Umbilical cord (tissue), 2 donors: Measurements from ENCODE around the gene DLL3. TPM values are rescaled to one million over a fixed set of nuclear protein-coding genes. Genes with fewer than 3 reads are reported as not detected.

ENCODE experiments used
- DNase-seq: peaks from one replicate; pipeline ENCODE4 v3.0.0-alpha.2; 2015; ENCODE audit warnings: low spot score
- total RNA-seq: library from RNA; depleted of rRNA; stranded (reverse); fragments of >200 nt; gene quantifications from one replicate; pipeline ENCODE4 v1.2.3, GENCODE V29; 2014; ENCODE audit warnings: low replicate concordance; ENCODE audit not compliant: insufficient read depth

Gene DLL3
- total RNA-seq, 1 donor from 2014 or later, result not detected

GRCh38 chr19:39481229-39481545, 17.6 kb upstream of the DLL3 start:
- no peak for DNase-seq

- DNase-seq, result no peak
These were observed 17.1 kb upstream of the DLL3 start for GRCh38 chr19:39481676-39482075.

DNA sequence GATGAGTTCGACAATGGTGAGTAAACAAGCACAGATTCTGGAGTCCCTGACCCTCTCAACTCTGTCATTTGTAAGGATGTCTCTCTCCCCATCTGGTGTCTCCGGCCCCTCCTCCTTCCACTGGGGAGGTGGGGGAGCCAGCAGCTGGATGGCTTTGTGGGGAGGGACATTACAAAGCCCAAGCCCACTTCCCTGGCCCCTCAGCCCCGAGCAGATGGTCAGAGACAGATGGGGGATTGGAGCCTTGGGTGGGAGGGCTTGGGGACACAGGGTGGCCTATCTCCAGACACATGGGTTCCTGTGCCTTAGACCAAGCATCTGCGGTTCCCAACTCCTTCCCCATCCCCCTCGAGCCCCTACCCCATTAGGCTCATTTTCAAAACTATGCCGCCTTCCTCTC, 15.6 kb upstream of the DLL3 start:
- DNase-seq, result no peak

DNA sequence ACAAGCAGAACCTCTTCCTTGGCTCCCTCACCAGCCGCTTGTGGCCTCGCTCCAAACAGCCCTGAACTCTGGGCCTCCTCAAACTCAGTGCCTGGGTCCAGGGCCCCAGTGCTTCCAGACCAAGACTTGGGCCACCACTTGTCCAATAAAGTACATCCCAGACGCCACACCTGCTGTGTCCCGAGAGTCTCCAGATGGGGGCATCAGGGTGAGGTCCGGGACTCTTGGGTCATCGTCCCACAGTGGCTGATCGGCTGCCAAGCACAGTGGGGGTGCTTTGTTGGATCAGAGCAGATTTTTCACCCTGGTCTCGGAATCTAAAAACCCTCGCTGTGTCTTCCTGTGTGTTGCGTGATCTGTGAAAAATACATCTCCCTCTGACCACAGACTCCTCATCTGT, 9.0 kb upstream of the DLL3 start:
- no peak for DNase-seq

GRCh38 chr19:39492225-39492624, 6.5 kb upstream of the DLL3 start:
- no peak for DNase-seq

- DNase-seq, result no peak
These were observed 6.0 kb upstream of the DLL3 start for GRCh38 chr19:39492788-39493187.

- DNase-seq, result no peak
These were observed 4.1 kb upstream of the DLL3 start for GRCh38 chr19:39494661-39495060.

DNA sequence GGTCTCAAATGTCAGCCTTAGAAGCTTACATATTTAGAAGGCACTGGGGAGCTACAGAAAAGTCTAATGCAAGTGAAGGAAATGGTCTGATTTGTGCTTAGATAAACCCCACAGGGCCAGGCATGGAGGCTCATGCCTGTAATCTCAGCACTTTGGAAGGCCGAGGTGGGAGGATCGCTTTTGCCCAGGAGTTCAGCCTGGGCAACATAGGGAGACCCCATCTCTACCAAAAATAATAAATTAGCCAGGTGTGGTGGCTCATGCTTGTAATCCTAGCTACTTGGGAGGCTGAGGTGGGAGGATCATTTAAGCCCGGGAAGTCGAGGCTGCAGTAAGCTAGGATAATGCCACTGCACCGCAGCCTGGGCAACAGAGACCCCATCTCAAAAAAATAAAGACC, 2.7 kb upstream of the DLL3 start:
- DNase-seq, result no peak

- DNase-seq, result no peak
These were observed 1.1 kb upstream of the DLL3 start for GRCh38 chr19:39497701-39497995.

- peak; percentile 39 for DNase-seq
These were observed 550 bp upstream of the DLL3 start for GRCh38 chr19:39497996-39498797.

DNA sequence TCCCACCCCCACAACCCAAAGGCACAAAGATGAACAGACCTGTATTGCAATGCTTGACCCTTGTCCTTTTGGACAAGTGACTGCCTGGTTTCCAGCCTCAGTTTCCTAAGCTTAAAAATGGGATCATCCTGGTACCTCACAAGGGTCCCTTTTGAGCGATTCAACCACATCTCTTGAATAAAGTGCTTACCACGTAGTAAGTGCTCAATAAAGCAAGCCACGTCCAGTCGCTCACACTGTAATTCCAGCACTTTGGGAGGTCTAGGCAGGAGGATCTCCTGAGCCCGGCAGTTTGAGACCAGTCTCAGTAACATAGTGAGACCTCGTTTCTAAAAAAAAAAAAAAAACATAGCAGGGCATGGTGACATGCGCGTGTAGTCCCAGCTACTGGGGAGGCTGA, 1.2 kb downstream of the DLL3 start:
- DNase-seq, result no peak

DNA sequence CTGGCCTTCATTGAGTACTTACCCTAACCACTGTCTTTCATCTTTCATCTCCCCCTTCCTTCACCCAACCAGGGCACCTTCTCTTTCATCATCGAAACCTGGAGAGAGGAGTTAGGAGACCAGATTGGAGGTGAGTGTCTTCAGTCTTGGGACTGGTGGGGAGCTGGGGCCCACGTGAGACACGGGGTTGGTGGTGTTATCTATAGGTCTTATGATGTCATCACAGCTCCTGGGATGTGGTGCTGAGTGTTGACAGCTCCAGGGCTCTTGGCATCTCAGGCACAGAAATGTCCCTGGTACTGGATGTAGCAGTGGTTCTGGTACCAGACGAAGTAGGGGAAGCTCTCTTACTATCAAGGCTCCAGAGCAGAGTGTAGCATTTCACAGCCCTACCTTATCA, 1.8 kb downstream of the DLL3 start:
- no peak for DNase-seq

DNA sequence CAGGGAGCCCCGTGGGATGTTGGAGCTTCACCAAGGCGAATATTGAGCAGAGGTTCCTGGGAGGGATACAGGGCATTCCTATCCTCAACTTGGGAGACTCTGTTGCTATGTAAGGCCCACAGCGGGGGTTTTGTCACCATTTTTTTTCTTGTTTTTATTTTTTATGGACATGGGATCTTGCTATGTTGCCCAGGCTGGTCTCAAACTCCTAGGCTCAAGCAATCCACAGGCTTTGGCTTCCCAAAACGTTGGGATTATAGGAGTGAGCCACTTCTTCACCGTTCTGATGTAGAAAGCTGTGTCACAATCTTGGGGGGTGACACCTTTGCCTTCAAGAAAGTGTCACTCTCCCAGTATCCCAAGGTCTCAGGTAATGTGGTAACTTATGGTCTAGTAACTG, 2.6 kb downstream of the DLL3 start:
- no peak for DNase-seq

DNA sequence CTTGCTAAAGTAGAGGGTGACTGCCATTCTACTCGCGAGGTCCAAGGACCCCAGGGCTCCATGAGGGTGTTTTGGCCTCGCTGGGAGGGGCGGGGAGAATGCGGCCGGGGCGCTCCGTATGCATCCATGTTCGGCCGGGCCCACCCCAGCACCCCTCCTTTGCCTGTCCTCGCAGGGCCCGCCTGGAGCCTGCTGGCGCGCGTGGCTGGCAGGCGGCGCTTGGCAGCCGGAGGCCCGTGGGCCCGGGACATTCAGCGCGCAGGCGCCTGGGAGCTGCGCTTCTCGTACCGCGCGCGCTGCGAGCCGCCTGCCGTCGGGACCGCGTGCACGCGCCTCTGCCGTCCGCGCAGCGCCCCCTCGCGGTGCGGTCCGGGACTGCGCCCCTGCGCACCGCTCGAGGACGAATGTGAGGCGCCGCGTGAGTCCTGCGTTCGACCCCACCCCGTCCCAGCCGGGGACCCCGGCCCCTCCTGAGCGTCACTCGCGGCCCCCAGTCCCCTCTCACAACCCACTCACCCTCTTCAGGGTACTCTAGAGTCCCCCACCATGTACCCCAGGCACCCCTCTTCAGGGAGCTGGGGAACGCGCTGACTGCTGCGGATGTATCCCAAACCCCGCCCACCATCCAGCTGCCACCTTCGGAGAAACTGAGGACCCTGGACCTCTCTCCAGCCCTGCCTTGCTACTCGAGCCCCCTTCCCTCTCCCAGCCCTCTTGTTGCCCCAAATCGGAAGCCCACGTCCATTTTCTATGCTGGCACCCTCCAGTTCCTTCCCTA, 4.1 kb downstream of the DLL3 start:
- DNase-seq, result peak; percentile 38

GRCh38 chr19:39506598-39506943, 7.8 kb downstream of the DLL3 start:
- DNase-seq, result no peak

GRCh38 chr19:39506944-39507714, 8.4 kb downstream of the DLL3 start:
- peak; percentile 54 for DNase-seq

- no peak for DNase-seq
These were observed 9.1 kb downstream of the DLL3 start for GRCh38 chr19:39507715-39508364.

DNA sequence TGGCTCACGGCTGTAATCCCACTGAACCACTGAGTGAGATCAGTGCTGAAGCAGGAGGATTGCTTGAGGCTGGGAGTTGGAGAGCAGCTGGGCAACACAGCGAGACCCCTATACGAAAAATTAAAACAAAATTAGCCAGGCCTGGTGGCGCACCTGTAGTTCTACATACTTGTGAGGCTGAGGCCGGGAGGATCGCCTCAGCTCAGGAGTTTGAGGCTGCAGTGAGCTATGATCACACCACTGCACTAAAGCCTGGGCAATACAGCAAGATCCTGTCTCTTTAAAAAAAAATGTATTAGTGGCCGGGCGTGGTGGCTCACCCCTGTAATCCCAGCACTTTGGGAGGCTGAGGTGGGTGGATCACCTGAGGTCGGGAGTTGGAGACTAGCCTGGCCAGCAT, 9.9 kb downstream of the DLL3 start:
- no peak for DNase-seq

DNA sequence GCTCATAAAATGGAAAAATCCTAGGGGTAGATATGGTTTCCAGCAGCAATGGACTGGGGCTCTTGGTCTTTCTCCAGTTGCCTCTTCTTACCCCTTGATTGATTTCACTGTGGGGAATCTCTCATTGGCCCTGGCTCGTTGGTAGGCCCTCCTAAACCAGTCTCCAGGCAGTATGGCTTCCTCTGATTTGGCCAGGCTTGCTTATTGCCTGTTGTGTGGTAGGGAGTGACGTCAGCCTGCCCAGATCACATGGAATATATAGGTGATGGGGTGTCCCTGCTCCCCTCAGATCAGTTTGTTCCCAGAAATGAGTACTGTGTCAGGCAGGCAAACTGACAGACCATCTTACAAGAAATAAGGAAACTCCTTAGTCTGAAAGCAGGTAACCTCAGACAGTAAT, 10.5 kb downstream of the DLL3 start:
- DNase-seq, result no peak

DNA sequence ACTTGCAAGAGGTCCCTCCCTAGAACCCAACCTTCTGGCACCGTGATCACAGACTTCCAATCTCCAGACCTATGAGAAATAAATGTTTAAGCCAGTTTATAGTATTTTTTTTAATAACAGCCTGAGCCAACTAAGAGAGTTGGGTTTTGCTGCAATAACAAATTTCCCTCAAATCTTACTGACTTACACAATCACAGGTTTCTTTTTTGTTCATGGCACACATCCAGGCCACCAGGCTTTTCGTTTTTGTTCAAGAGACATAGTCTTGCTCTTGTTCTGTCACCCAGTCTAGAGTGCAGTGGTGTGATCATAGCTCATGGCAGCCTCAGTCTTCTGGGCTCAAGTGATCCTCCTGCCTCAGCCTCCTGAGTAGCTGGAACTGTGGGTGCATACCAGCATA, 14.2 kb downstream of the DLL3 start:
- DNase-seq, result no peak

DNA sequence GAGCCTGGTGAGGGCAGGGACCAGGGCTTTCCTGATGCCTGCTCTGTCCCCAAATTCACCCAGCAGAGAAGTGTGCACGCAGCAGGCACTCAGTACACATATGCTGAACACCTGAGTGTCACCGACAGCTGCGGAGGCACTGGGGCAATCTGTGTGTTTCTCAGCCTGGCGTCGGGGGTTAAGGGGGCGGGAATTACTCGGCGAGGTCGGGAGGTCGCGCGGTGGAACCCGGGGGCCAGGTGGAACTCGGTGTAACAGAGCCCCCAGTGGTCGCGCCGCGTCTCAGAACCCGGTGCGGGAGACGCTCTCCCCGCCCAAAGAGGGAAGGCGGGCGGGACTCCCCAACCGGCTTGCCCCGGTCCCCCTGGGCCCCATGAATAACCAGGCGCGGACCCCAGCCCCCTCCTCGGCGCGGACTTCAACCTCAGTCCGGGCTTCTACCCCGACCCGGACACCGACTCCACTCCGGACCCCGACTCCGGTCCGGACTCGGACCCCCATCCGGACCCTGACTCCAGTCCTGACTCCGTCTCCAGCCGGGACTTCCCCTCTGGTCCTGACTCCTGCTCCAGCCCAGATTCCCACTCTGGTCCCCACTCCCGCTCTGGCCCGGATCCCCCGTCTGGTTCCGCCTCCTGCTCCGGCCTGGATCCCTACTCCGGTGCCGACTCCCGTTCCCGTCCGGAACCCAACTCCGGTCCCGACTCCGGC, 16.2 kb downstream of the DLL3 start, which contains the start of gene SELENOV:
Gene SELENOV (plus strand): TSS at position 300 of the 711 bp plus-strand sequence. CDS start 74 bp downstream, at position 374.
- DNase-seq, result no peak
